Ecto neural progenitor cell (in vitro differentiated cells): ENCODE results near the gene HLF.

ENCODE experiments used
- DNase-seq: peaks from one replicate; pipeline ENCODE4 v3.0.0-alpha.2; 2018; ENCODE audit warnings: low spot score

HLF gene

DNA sequence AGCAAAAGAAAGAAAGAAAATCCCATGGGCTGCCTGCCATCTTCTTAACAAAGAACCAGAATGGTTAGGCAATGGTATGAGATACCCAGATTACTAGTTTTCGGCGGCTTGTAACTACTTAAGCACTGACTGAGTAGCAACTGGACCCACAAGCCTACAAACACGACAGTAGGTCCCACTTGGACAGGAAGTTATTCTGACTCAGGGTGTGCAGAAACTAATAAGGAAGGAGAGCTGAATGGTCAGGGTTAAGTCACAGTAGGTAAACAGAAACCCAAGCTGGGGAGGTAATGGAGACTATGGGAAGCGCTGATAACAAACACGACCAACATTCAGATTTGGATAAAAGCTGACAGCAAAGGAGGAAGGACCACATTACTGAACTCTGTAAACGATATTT lies 10.4 kb upstream of the HLF start:
- no peak for DNase-seq

GRCh38 chr17:55258578-55259135 lies 6.1 kb upstream of the HLF start:
- DNase-seq: no peak

GRCh38 chr17:55259684-55260111 lies 5.1 kb upstream of the HLF start:
- no peak for DNase-seq

DNA sequence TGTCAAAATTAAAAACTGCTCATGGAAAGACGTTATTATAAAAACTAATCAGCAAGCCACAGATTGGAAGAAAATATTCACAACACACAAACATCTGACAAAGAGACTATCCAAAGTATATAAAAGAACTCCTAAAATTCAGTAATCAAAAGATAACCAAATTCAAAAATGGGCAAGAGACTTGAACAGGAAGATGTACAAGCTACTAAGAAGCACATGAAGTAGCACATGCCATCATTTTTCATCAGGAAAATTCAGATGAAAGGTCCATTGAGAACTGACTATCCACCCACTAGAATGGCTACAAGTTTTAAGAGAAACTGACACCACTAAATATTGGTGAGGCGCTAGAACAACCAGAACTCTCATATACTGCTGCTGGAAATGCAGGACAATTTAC lies 3.4 kb upstream of the HLF start:
- DNase-seq: no peak

- no peak for DNase-seq
Observed at GRCh38 chr17:55263569-55264277, 1.0 kb upstream of the HLF start.

GRCh38 chr17:55264278-55264644 lies 499 bp upstream of the HLF start:
- no peak for DNase-seq

- peak; percentile 66 for DNase-seq
Observed at GRCh38 chr17:55265311-55266021, 706 bp downstream of the HLF start.

- peak; percentile 59 for DNase-seq
Observed at GRCh38 chr17:55266051-55266957, 1.5 kb downstream of the HLF start.

GRCh38 chr17:55266958-55267688 lies 2.4 kb downstream of the HLF start:
- DNase-seq: no peak

DNA sequence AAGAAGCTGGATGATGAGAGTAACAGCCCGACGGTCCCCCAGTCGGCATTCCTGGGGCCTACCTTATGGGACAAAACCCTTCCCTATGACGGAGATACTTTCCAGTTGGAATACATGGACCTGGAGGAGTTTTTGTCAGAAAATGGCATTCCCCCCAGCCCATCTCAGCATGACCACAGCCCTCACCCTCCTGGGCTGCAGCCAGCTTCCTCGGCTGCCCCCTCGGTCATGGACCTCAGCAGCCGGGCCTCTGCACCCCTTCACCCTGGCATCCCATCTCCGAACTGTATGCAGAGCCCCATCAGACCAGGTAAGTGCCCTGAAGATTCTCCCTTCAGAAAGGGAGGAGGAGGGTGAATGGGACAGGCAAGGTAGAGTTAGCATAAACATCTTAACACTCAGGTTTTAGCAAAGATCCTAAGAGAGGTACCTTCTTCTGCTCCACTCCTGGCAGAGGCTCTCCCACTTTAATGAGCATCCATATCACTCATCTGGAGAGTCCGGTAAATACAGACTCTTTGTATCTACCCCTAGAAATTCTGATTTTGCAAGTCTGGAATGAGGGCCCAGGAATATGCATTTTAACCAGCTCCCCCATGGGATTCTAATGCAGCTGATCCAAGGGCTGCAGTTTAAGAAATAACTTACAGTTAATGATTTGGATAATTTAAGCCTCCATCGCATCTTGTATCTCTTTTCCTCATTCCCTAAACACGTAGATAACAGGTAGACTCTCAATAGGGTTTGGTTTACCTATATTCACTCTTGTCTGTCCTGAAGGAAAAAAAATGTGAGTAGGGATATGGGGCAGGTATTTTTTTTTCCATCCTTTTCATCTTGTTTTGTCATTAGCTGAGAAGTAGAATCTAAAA lies 3.3 kb downstream of the HLF start:
- DNase-seq: no peak

- no peak for DNase-seq
Observed at GRCh38 chr17:55268649-55269480, 4.1 kb downstream of the HLF start.

DNA sequence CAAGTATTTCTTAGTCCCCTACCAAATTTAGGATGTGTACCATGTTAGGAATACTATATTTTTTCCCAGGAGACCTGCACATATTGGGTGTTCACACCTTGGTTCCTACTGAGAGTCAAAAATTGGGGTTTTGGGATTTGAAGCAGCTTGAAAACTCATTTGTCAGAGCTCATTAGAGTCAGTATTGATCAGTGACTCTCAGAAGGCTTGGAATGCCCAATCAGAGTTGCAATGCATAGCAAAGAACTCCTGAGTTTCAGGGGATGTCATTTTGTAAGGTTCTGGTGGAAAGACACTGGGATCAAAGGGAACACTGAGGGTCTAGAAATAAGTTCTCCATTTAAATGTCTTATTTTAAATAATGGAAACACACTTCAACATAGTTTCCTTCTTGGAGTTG lies 5.1 kb downstream of the HLF start:
- no peak for DNase-seq

DNA sequence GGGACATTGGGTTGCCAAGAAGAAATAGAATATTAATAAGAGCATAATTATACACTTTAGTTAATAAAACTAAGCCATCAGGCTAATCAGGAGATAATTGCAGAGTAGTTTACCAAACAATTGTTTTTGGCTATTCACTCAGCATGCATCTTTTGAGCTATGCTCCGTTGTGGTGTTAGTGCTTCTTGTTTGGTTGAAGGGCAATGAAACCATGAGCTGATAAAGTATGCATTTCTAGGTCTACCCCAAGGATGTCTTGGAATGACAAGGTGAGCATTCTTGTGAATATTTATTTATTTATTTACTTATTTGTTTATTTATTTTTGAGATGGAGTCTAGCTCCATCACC lies 6.4 kb downstream of the HLF start:
- no peak for DNase-seq

GRCh38 chr17:55271958-55272710 lies 7.4 kb downstream of the HLF start:
- no peak for DNase-seq

DNA sequence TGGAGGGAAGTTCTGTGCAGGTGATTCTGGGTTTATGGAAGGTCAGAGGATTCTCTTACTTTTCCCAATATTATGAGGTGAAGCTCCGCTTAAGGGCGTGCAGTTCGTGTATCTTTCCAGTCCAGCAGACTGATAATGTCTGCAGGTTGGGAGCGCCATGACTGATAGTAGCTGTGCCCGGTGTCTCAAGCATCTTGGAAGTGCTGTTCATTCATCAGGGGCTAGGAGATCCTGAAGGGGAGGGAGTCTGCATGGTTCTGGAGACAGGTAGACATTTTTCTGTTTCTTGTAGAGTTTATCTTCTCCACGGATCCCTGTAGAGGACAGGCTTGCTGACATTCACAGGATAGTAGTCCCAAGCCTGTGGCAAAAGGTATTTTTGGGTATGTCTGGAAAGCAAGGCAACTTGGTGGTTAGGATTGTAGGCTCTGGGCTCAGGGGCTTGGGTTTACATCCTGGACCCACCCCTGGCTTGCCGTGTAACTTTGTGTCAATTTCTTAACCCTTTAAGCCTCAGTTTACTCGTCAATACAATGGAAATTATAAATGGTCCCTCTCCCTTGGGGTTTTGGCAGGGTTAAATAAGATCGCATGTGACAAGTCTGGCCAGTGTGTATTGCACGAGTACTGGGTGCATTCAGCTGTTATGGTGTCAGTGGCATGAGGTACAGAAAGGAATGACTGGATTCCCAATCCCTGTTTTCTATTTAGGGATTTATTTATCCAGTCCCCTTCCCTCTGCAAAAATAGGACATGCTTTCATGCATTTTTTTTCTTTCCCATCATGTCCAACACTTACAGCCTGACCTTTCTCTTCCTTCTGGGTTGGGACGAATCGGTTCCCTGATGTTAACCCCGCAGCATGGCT lies 8.2 kb downstream of the HLF start:
- DNase-seq: no peak

- DNase-seq: no peak
Observed at GRCh38 chr17:55273579-55274354, 9.0 kb downstream of the HLF start.
